HG03039 (cell line): ENCODE data around the gene APOD.

Source experiments
- ATAC-seq: cut with Tn5 transposase; IDR thresholded peaks from one replicate; pipeline ENCODE4 v1.9.1; 2021; ENCODE audit warnings: mild to moderate bottlenecking, moderate library complexity; ENCODE audit not compliant: unreplicated experiment

Gene APOD

GRCh38 chr3:195531683-195532082 is 52.1 kb downstream of the APOD start:
- ATAC-seq, result no peak

- ATAC-seq, result no peak
Observed at GRCh38 chr3:195526492-195526891, 57.2 kb downstream of the APOD start.

- ATAC-seq, result no peak
Observed at GRCh38 chr3:195524171-195524896, 59.4 kb downstream of the APOD start.

- no peak for ATAC-seq
Observed at GRCh38 chr3:195522254-195523023, 61.3 kb downstream of the APOD start.
